Mesenchymal stem cell (in vitro differentiated cells and primary cell): Measurements from ENCODE around the gene SIX1.

ENCODE experiments used
- DNase-seq: peaks from one replicate; pipeline ENCODE4 v3.0.0-alpha.2; 2013
- H2AFZ ChIP-seq: one replicate; pipeline ENCODE4 v1.6.1; 2013; ENCODE audit warnings: low read depth, mild to moderate bottlenecking, control low read depth, inconsistent platforms, low read length, moderate library complexity
- H2AK5ac ChIP-seq: 2 replicates; pipeline ENCODE4 v1.6.1; 2013; ENCODE audit warnings: low read length, moderate library complexity, mild to moderate bottlenecking, inconsistent platforms; ENCODE audit not compliant: severe bottlenecking
- H2BK120ac ChIP-seq: one replicate; pipeline ENCODE4 v1.6.1; 2013; ENCODE audit warnings: low read depth, mild to moderate bottlenecking, inconsistent platforms, low read length, moderate library complexity
- H2BK12ac ChIP-seq, 2 experiments: one replicate each; pipeline ENCODE4 v1.6.1; 2013; ENCODE audit warnings: inconsistent platforms in 2 of 2, low read length in 2 of 2, mild to moderate bottlenecking in 2 of 2, moderate library complexity in 2 of 2, control low read depth in 1 of 2
- H2BK15ac ChIP-seq: one replicate; pipeline ENCODE4 v1.6.1; 2013; ENCODE audit warnings: mild to moderate bottlenecking, low read depth, inconsistent platforms; ENCODE audit not compliant: poor library complexity, severe bottlenecking
- H2BK5ac ChIP-seq: 2 replicates; pipeline ENCODE4 v1.6.1; 2013; ENCODE audit warnings: low read depth, mild to moderate bottlenecking, low read length, control low read depth, inconsistent platforms; ENCODE audit not compliant: poor library complexity, severe bottlenecking
- H3K14ac ChIP-seq, 2 experiments: one replicate each; pipeline ENCODE4 v1.6.1; 2013; ENCODE audit warnings: inconsistent platforms in 2 of 2, low read length in 2 of 2, control low read depth in 1 of 2, mild to moderate bottlenecking in 1 of 2, moderate library complexity in 1 of 2
- H3K18ac ChIP-seq, 2 experiments: one replicate each; pipeline ENCODE4 v1.6.1; 2013; ENCODE audit warnings: inconsistent platforms in 2 of 2, low read length in 2 of 2, control low read depth in 1 of 2, low read depth in 1 of 2, mild to moderate bottlenecking in 1 of 2
- H3K23ac ChIP-seq, 2 experiments: one replicate each; pipeline ENCODE4 v1.6.1; 2013; ENCODE audit warnings: inconsistent platforms in 2 of 2, low read length in 2 of 2, mild to moderate bottlenecking in 2 of 2, moderate library complexity in 2 of 2, control low read depth in 1 of 2
- H3K27ac ChIP-seq: 2 replicates; pipeline ENCODE4 v1.5.1; 2013; ENCODE audit warnings: mild to moderate bottlenecking, moderate library complexity, low read length, control low read depth, inconsistent platforms; ENCODE audit not compliant: poor library complexity, severe bottlenecking
- H3K27me3 ChIP-seq, 2 experiments: 2 replicates each; pipeline versions ENCODE4 v1.6.1 to v1.7.0; 2013; ENCODE audit warnings: low read length in 2 of 2, mild to moderate bottlenecking in 2 of 2, moderate library complexity in 2 of 2, control low read depth in 1 of 2, inconsistent platforms in 1 of 2; ENCODE audit not compliant: control insufficient read depth in 1 of 2, insufficient read depth in 1 of 2
- H3K36me3 ChIP-seq, 2 experiments: 2 replicates each; pipeline versions ENCODE4 v1.6.1 to v1.7.0; 2013; ENCODE audit warnings: low read length in 2 of 2, control low read depth in 1 of 2, inconsistent platforms in 1 of 2, low read depth in 1 of 2, mild to moderate bottlenecking in 1 of 2; ENCODE audit not compliant: insufficient read depth in 2 of 2, control insufficient read depth in 1 of 2
- H3K4ac ChIP-seq, 2 experiments: one replicate each; pipeline ENCODE4 v1.6.1; 2013; ENCODE audit warnings: inconsistent platforms in 2 of 2, low read length in 2 of 2, mild to moderate bottlenecking in 2 of 2, moderate library complexity in 2 of 2, control low read depth in 1 of 2, low read depth in 1 of 2
- H3K4me1 ChIP-seq: 2 replicates; pipeline ENCODE4 v1.6.1; 2013; ENCODE audit warnings: low read depth, low read length, control low read depth; ENCODE audit not compliant: control insufficient read depth, insufficient read depth
- H3K4me2 ChIP-seq: 2 replicates; pipeline ENCODE4 v1.6.1; 2013; ENCODE audit warnings: low read length, mild to moderate bottlenecking, inconsistent platforms; ENCODE audit not compliant: poor library complexity, severe bottlenecking
- H3K4me3 ChIP-seq, 2 experiments: 2 replicates each; pipeline versions ENCODE4 v1.5.1 to v1.7.0; 2013; ENCODE audit warnings: low read length in 2 of 2, mild to moderate bottlenecking in 2 of 2, control low read depth in 1 of 2, low read depth in 1 of 2; ENCODE audit not compliant: insufficient read depth in 1 of 2
- H3K79me1 ChIP-seq: replicated peaks from 2 replicates; pipeline ENCODE4 v1.6.1; 2013; ENCODE audit warnings: mild to moderate bottlenecking, control low read depth, low read length, inconsistent platforms; ENCODE audit not compliant: poor library complexity, severe bottlenecking
- H3K9ac ChIP-seq: 2 replicates; pipeline ENCODE4 v1.7.0; 2013; ENCODE audit warnings: mild to moderate bottlenecking, low read length, moderate library complexity
- H3K9me3 ChIP-seq: 2 replicates; pipeline ENCODE4 v1.7.0; 2013; ENCODE audit warnings: mild to moderate bottlenecking, low read length; ENCODE audit not compliant: control insufficient read depth
- H4K8ac ChIP-seq: one replicate; pipeline ENCODE4 v1.6.1; 2013; ENCODE audit warnings: inconsistent platforms, mild to moderate bottlenecking, low read length, moderate library complexity
- H4K91ac ChIP-seq: one replicate; pipeline ENCODE4 v1.6.1; 2013; ENCODE audit warnings: mild to moderate bottlenecking, low read length, inconsistent platforms
- WGBS: methylation state at CpG from one replicate; pipeline ENCODE4 v1.1.7; 2013; ENCODE audit warnings: mixed read lengths; 5-methylcytosine and 5-hydroxymethylcytosine counted together

Gene SIX1

GRCh38 chr14:60657456-60658210 is 8.4 kb upstream of the SIX1 start:
- no peak overlapping the region for H4K91ac ChIP-seq
- peak overlapping the region in 1 of 2 experiments; percentile 67 for H3K4ac ChIP-seq
- peak overlapping the region; percentile 90 for H2BK5ac ChIP-seq
- peak overlapping the region; percentile 8 to 84 for H3K18ac ChIP-seq
- peak overlapping the region; percentile 81 for H4K8ac ChIP-seq
- H3K27me3 ChIP-seq = peaks cover 0 to 21% of the 10 kb centered on the region in 2 experiments
- no peaks in the 10 kb centered on the region for H3K9me3 ChIP-seq
- peaks cover 15% of the 10 kb centered on the region for H3K79me1 ChIP-seq
- peak overlapping the region; percentile 90 for H2BK15ac ChIP-seq
- peak overlapping the region; percentile 78 to 86 for H3K4me3 ChIP-seq
- peak overlapping the region; percentile 91 for H3K9ac ChIP-seq
- peaks cover 18% of the 10 kb centered on the region for H3K4me1 ChIP-seq
- no peaks in the 10 kb centered on the region for H3K36me3 ChIP-seq
- H3K4me2 ChIP-seq = peak overlapping the region; percentile 92
- H2AFZ ChIP-seq = peak overlapping the region; percentile 97
- WGBS = under 1% methylated on average over 47 of the region's 47 CpGs
- peak overlapping the region; percentile 86 for H2AK5ac ChIP-seq
- peak overlapping the region in 1 of 2 experiments; percentile 11 for H3K14ac ChIP-seq
- H2BK12ac ChIP-seq = peak overlapping the region in 1 of 2 experiments; percentile 83
- H3K23ac ChIP-seq = peak overlapping the region in 1 of 2 experiments; percentile 95
- H3K27ac ChIP-seq = peak overlapping the region; percentile 90
- no peak for DNase-seq
- H2BK120ac ChIP-seq = peak overlapping the region; percentile 81

DNA sequence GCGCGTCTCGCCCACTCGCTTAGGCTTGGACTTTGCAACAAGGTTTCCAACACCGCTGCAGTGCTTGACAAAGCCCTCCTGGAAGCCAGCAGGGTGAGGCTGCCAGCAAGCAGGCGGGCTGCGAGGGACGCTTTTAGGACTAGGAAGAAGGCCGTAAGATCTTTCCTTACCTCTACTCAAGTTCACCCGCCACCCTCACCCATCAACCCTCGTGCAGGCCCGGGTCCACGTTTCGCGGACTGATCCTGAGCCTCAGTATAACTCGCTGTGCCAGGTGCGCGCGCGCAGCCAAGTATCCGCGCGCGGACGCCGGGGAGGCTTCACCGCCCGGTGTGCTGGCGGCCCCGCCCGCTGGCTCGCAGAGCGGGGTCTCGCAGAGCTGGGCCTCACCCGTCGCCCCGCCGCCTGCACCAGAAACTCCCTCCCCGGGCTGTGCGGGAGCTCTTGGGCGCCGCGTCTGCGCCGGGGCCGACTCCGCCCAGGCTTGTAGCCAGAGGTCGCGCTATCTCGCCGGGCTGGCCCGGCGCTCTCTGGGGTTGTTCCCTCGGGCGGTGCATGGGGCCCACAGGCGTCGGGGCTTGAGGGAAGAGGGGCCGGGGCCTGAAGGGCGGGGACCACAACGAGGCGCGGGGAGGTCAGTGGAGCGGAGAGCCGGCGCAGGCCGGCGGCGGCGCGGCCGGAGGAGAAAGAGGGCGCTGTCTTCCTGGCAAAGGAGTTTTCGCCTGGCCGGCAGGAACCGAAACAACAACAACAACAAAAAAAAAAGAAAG is 7.6 kb upstream of the SIX1 start:
- H2AFZ ChIP-seq = no peak overlapping the region
- no peak overlapping the region for H3K23ac ChIP-seq
- peak overlapping the region; percentile 90 for H2BK15ac ChIP-seq
- H2BK120ac ChIP-seq = peak overlapping the region; percentile 81
- H3K4me1 ChIP-seq = peaks cover 21% of the 10 kb centered on the region
- no peaks in the 10 kb centered on the region for H3K36me3 ChIP-seq
- peak overlapping the region; percentile 78 to 86 for H3K4me3 ChIP-seq
- H3K27me3 ChIP-seq = peaks cover 0 to 29% of the 10 kb centered on the region in 2 experiments
- DNase-seq = peak; percentile 76
- peak overlapping the region in 1 of 2 experiments; percentile 58 for H3K4ac ChIP-seq
- WGBS = 1% methylated on average over 51 of the region's 75 CpGs
- H4K91ac ChIP-seq = no peak overlapping the region
- H3K9ac ChIP-seq = peak overlapping the region; percentile 91
- no peak overlapping the region for H3K14ac ChIP-seq
- H2AK5ac ChIP-seq = peak overlapping the region; percentile 60
- peak overlapping the region in 1 of 2 experiments; percentile 48 for H3K18ac ChIP-seq
- H3K9me3 ChIP-seq = no peaks in the 10 kb centered on the region
- H3K79me1 ChIP-seq = peaks cover 15% of the 10 kb centered on the region
- H2BK12ac ChIP-seq = no peak overlapping the region
- peak overlapping the region; percentile 27 for H4K8ac ChIP-seq
- peak overlapping the region; percentile 92 for H3K4me2 ChIP-seq
- H2BK5ac ChIP-seq = peak overlapping the region; percentile 90
- peak overlapping the region; percentile 90 for H3K27ac ChIP-seq

- H2BK12ac ChIP-seq = peak overlapping the region in 1 of 2 experiments; percentile 42
- no peak overlapping the region for H3K9ac ChIP-seq
- H3K9me3 ChIP-seq = no peaks in the 10 kb centered on the region
- H3K4me1 ChIP-seq = peaks cover 22% of the 10 kb centered on the region
- peak overlapping the region; percentile 60 for H2AK5ac ChIP-seq
- no peak overlapping the region for H4K91ac ChIP-seq
- no peak overlapping the region for H2AFZ ChIP-seq
- H3K27ac ChIP-seq = peak overlapping the region; percentile 76
- H3K14ac ChIP-seq = no peak overlapping the region
- H2BK15ac ChIP-seq = no peak overlapping the region
- peak overlapping the region; percentile 27 for H4K8ac ChIP-seq
- H3K79me1 ChIP-seq = peaks cover 15% of the 10 kb centered on the region
- no peak overlapping the region for H2BK5ac ChIP-seq
- H3K18ac ChIP-seq = no peak overlapping the region
- H3K4me2 ChIP-seq = peak overlapping the region; percentile 92
- peaks cover 0 to 36% of the 10 kb centered on the region in 2 experiments for H3K27me3 ChIP-seq
- no peak overlapping the region for H3K4ac ChIP-seq
- no peak overlapping the region for H3K23ac ChIP-seq
- peak; percentile 44 for DNase-seq
- H3K4me3 ChIP-seq = peak overlapping the region; percentile 78 to 86
- H2BK120ac ChIP-seq = no peak overlapping the region
- 5% methylated on average over 31 of the region's 36 CpGs for whole genome bisulfite sequencing
- H3K36me3 ChIP-seq = no peaks in the 10 kb centered on the region
Observed at GRCh38 chr14:60655898-60656685, 6.8 kb upstream of the SIX1 start.
